ENCODE results near the gene YOD1.

DNA sequence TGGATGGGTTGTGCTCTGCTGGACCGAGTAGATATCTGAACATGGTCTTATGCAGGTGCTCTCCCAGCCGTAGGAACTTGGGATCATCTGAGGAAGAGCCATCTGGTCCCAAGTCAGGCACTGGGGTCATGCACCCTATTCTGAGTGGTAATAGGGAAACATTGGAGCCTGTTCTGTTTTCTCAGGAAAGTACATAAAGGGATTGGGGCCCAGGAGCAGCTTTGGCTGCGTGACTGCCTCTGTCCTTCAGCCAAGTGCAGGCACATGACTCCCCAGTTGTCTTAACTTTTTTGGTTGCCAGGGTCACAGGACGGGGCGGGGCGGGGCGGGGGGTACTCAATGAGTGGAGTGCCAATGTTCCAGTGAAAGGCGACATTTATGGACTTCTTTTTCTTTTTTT lies 13.6 kb upstream of the YOD1 start:
- TF ChIP-seq EP300 (IDR thresholded peaks at IDR 0.05): no peak
- TF ChIP-seq, protein P1, sequence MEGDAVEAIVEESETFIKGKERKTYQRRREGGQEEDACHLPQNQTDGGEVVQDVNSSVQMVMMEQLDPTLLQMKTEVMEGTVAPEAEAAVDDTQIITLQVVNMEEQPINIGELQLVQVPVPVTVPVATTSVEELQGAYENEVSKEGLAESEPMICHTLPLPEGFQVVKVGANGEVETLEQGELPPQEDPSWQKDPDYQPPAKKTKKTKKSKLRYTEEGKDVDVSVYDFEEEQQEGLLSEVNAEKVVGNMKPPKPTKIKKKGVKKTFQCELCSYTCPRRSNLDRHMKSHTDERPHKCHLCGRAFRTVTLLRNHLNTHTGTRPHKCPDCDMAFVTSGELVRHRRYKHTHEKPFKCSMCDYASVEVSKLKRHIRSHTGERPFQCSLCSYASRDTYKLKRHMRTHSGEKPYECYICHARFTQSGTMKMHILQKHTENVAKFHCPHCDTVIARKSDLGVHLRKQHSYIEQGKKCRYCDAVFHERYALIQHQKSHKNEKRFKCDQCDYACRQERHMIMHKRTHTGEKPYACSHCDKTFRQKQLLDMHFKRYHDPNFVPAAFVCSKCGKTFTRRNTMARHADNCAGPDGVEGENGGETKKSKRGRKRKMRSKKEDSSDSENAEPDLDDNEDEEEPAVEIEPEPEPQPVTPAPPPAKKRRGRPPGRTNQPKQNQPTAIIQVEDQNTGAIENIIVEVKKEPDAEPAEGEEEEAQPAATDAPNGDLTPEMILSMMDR (IDR thresholded peaks at IDR 0.05): no peak

All from upper lobe of left lung (tissue), 4 donors.